ENCODE results near the gene GLCE.

GRCh38 chr15:69272139-69272538, 111.7 kb downstream of the GLCE start:
- no peak for TF ChIP-seq ZBTB7A (IDR thresholded peaks at IDR 0.05; ENCODE audit: low read depth)
- no peak for TF ChIP-seq YY1 (IDR thresholded peaks at IDR 0.05; ENCODE audit: low read depth)
- TF ChIP-seq EP300 (IDR thresholded peaks at IDR 0.05; ENCODE audit: borderline replicate concordance), result no peak
- TF ChIP-seq TCF12 (IDR thresholded peaks at IDR 0.05; ENCODE audit: low read depth), result no peak
- no peak for TF ChIP-seq TEAD4 (IDR thresholded peaks at IDR 0.05)
- no peak for TF ChIP-seq RAD21 (IDR thresholded peaks at IDR 0.05; ENCODE audit: low read depth)
- TF ChIP-seq TAF1 (IDR thresholded peaks at IDR 0.05; ENCODE audit: low read depth), result no peak
- no peak for TF ChIP-seq NFIC (IDR thresholded peaks at IDR 0.05)
- TF ChIP-seq, protein P1, sequence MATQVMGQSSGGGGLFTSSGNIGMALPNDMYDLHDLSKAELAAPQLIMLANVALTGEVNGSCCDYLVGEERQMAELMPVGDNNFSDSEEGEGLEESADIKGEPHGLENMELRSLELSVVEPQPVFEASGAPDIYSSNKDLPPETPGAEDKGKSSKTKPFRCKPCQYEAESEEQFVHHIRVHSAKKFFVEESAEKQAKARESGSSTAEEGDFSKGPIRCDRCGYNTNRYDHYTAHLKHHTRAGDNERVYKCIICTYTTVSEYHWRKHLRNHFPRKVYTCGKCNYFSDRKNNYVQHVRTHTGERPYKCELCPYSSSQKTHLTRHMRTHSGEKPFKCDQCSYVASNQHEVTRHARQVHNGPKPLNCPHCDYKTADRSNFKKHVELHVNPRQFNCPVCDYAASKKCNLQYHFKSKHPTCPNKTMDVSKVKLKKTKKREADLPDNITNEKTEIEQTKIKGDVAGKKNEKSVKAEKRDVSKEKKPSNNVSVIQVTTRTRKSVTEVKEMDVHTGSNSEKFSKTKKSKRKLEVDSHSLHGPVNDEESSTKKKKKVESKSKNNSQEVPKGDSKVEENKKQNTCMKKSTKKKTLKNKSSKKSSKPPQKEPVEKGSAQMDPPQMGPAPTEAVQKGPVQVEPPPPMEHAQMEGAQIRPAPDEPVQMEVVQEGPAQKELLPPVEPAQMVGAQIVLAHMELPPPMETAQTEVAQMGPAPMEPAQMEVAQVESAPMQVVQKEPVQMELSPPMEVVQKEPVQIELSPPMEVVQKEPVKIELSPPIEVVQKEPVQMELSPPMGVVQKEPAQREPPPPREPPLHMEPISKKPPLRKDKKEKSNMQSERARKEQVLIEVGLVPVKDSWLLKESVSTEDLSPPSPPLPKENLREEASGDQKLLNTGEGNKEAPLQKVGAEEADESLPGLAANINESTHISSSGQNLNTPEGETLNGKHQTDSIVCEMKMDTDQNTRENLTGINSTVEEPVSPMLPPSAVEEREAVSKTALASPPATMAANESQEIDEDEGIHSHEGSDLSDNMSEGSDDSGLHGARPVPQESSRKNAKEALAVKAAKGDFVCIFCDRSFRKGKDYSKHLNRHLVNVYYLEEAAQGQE (IDR thresholded peaks at IDR 0.05; ENCODE audit: low read depth), result no peak
- no peak for TF ChIP-seq CREB1 (IDR thresholded peaks at IDR 0.05; ENCODE audit: low read depth)
- TF ChIP-seq MAX (IDR thresholded peaks at IDR 0.05), result no peak
- TF ChIP-seq EGR1 (IDR thresholded peaks at IDR 0.05), result no peak
- TF ChIP-seq USF1 (IDR thresholded peaks at IDR 0.05), result no peak
